IMR-90 (cell line): ENCODE data around the gene TMPRSS11E. TPM values are rescaled to one million over a fixed set of nuclear protein-coding genes. Genes with fewer than 3 reads are reported as not detected.

Experiments used
- ATAC-seq: fragments of 200-7000 bp; cut with Tn5 transposase; 2 replicates; pipeline ENCODE4 v1.9.1; 2020; ENCODE audit warnings: low read depth, mild to moderate bottlenecking, moderate library complexity
- BruUV-seq: library from RNA; stranded (reverse); fragments of 400-500 nt; replicated peaks from 2 replicates; lab custom pipeline; 2021; lab: Mats Ljungman, UMichigan
- CTCF ChIA-PET: fragments of 300-600 bp; formaldehyde crosslinking; extraction: SDS; loops from one replicate; lab custom pipeline; 2021; ENCODE audit warnings: antibody characterized with exemption; lab: Yijun Ruan, JAX
- POLR2A ChIA-PET: fragments of 300-600 bp; sonication (Branson Sonifier 250); formaldehyde crosslinking; loops from one replicate; lab custom pipeline; 2022; ENCODE audit warnings: antibody characterized with exemption; ENCODE audit not compliant: unreplicated experiment; lab: Charles Lee
- DNase-seq: peaks from one replicate; pipeline ENCODE4 v3.0.0; 2013
- H2AFZ ChIP-seq: replicated peaks from 2 replicates; pipeline ENCODE3; 2013; ENCODE audit warnings: low read length, mild to moderate bottlenecking; ENCODE audit not compliant: poor library complexity
- H2AK5ac ChIP-seq: 2 replicates; pipeline ENCODE4 v1.6.1; 2013; ENCODE audit warnings: low read depth, low read length, inconsistent platforms
- H2AK9ac ChIP-seq: replicated peaks from 2 replicates; pipeline ENCODE3; 2013; ENCODE audit warnings: mild to moderate bottlenecking, low read depth, low read length, moderate library complexity; ENCODE audit not compliant: poor library complexity
- H2BK120ac ChIP-seq: 2 replicates; pipeline ENCODE4 v1.6.1; 2013; ENCODE audit warnings: low read depth, low read length, inconsistent platforms
- H2BK15ac ChIP-seq: 3 replicates; pipeline ENCODE4 v1.6.1; 2013; ENCODE audit warnings: low read depth, low read length, inconsistent platforms
- H2BK20ac ChIP-seq: 2 replicates; pipeline ENCODE4 v1.6.1; 2013; ENCODE audit warnings: low read depth, mild to moderate bottlenecking, inconsistent platforms, low read length, moderate library complexity
- H2BK5ac ChIP-seq: 2 replicates; pipeline ENCODE4 v1.6.1; 2013; ENCODE audit warnings: mild to moderate bottlenecking, low read depth, low read length, inconsistent platforms; ENCODE audit not compliant: poor library complexity, severe bottlenecking
- H3K14ac ChIP-seq: replicated peaks from 2 replicates; pipeline ENCODE4 v1.6.1; 2013; ENCODE audit warnings: low read depth, low read length, inconsistent platforms
- H3K18ac ChIP-seq: 2 replicates; pipeline ENCODE4 v1.6.1; 2013; ENCODE audit warnings: low read depth, low read length, control low read depth
- H3K23ac ChIP-seq: 2 replicates; pipeline ENCODE4 v1.6.1; 2013; ENCODE audit warnings: low read depth, low read length, inconsistent platforms
- H3K27ac ChIP-seq: 2 replicates; pipeline ENCODE4 v1.5.1; 2013; ENCODE audit warnings: mild to moderate bottlenecking, control low read depth, low read length; ENCODE audit not compliant: insufficient read depth
- H3K27me3 ChIP-seq: 2 replicates; pipeline ENCODE4 v1.6.1; 2013; ENCODE audit warnings: low read length; ENCODE audit not compliant: control insufficient read depth, insufficient read depth
- H3K36me3 ChIP-seq: 2 replicates; pipeline ENCODE4 v1.6.1; 2013; ENCODE audit warnings: low read length, mixed read lengths; ENCODE audit not compliant: control insufficient read depth, insufficient read depth
- H3K4ac ChIP-seq: 2 replicates; pipeline ENCODE4 v1.6.1; 2013; ENCODE audit warnings: low read depth, low read length, inconsistent platforms
- H3K4me1 ChIP-seq: 2 replicates; pipeline ENCODE4 v1.6.1; 2013; ENCODE audit warnings: low read length, mixed read lengths; ENCODE audit not compliant: control insufficient read depth, insufficient read depth
- H3K4me2 ChIP-seq: 2 replicates; pipeline ENCODE4 v1.6.1; 2013; ENCODE audit warnings: low read depth, mild to moderate bottlenecking, control low read depth, low read length, moderate library complexity
- H3K4me3 ChIP-seq: 2 replicates; pipeline ENCODE4 v1.5.1; 2013; ENCODE audit warnings: low read depth, mild to moderate bottlenecking, control low read depth, low read length, moderate library complexity; ENCODE audit not compliant: insufficient read depth
- H3K56ac ChIP-seq: 2 replicates; pipeline ENCODE4 v1.6.1; 2013; ENCODE audit warnings: low read length, inconsistent platforms; ENCODE audit not compliant: insufficient read depth; ENCODE audit errors: extremely low read depth
- H3K79me1 ChIP-seq, 2 experiments: 2 replicates each; pipeline ENCODE4 v1.6.1; 2013; ENCODE audit warnings: low read length in 2 of 2, inconsistent platforms in 1 of 2, low read depth in 1 of 2
- H3K9ac ChIP-seq: 2 replicates; pipeline ENCODE4 v1.6.1; 2013; ENCODE audit warnings: low read depth, low read length, control low read depth
- H3K9me1 ChIP-seq: 2 replicates; pipeline ENCODE4 v1.6.1; 2013; ENCODE audit warnings: low read length, inconsistent platforms; ENCODE audit not compliant: insufficient read depth
- H3K9me3 ChIP-seq: 2 replicates; pipeline ENCODE4 v1.6.1; 2013; ENCODE audit warnings: low read length; ENCODE audit not compliant: control insufficient read depth, insufficient read depth
- H4K20me1 ChIP-seq: 2 replicates; pipeline ENCODE4 v1.6.1; 2013; ENCODE audit warnings: low read length, inconsistent platforms; ENCODE audit not compliant: insufficient read depth
- H4K5ac ChIP-seq: 2 replicates; pipeline ENCODE4 v1.6.1; 2013; ENCODE audit warnings: mild to moderate bottlenecking, low read depth, low read length, control low read depth
- H4K8ac ChIP-seq, 2 experiments: 2 replicates each; pipeline ENCODE4 v1.6.1; 2013; ENCODE audit warnings: low read depth in 2 of 2, low read length in 2 of 2, control low read depth in 1 of 2, inconsistent platforms in 1 of 2
- H4K91ac ChIP-seq: 2 replicates; pipeline ENCODE4 v1.6.1; 2013; ENCODE audit warnings: low read depth, low read length, inconsistent platforms; ENCODE audit not compliant: insufficient read depth
- BHLHE40 ChIP-seq: fragments of 150-350 bp; IDR thresholded peaks from 2 replicates; pipeline ENCODE4 v1.6.1; 2016; ENCODE audit warnings: mild to moderate bottlenecking, low read depth, low read length
- CEBPB ChIP-seq: IDR thresholded peaks from 2 replicates; pipeline ENCODE4 v1.6.1; 2012; ENCODE audit warnings: low read depth, low read length, improper control_type of control experiment
- ELK1 ChIP-seq: fragments of 150-350 bp; IDR thresholded peaks from 2 replicates; pipeline ENCODE4 v1.6.1; 2016; ENCODE audit warnings: low read depth, mild to moderate bottlenecking, low read length, moderate library complexity, borderline replicate concordance
- POLR2A ChIP-seq: IDR thresholded peaks from 2 replicates; pipeline ENCODE4 v1.6.1; 2012; ENCODE audit warnings: mild to moderate bottlenecking, low read depth, low read length
- RAD21 ChIP-seq: IDR thresholded peaks from 2 replicates; pipeline ENCODE4 v1.6.1; 2012; ENCODE audit warnings: low read length, improper control_type of control experiment
- SMC3 ChIP-seq: fragments of 150-350 bp; IDR thresholded peaks from 2 replicates; pipeline ENCODE4 v1.6.1; 2016; ENCODE audit warnings: low read depth, mild to moderate bottlenecking, antibody characterized with exemption, low read length, moderate library complexity
- dilution Hi-C: fragments of 300-500 bp; cut with HindIII; formaldehyde crosslinking; loops from one replicate; pipeline ENCODE4 v1.14.3; 2018; ENCODE audit warnings: low sequenced_read_pairs; ENCODE audit not compliant: unreplicated experiment
- in situ Hi-C: fragments of 300-500 bp; cut with MboI; formaldehyde crosslinking; loops from 3 replicates; pipeline ENCODE4 v1.14.3; 2019; ENCODE audit warnings: low sequenced_read_pairs, inconsistent platforms, mixed read lengths
- intact Hi-C: fragments of 100-400 bp; cut with micrococcal nuclease; formaldehyde crosslinking; loops from 2 replicates; pipeline ENCODE4 v1.10.0; 2022
- polyA plus RNA-seq, 3 experiments: library from polyadenylated mRNA; depleted of rRNA; stranded (reverse); fragments of >200 nt; gene quantifications; 2 replicates each; pipeline ENCODE4 v1.2.3, GENCODE V29; 2012; ENCODE audit warnings: low replicate concordance in 1 of 3
- total RNA-seq: library from RNA; depleted of rRNA; stranded (reverse); fragments of >200 nt; gene quantifications from 2 replicates; pipeline ENCODE4 v1.2.3, GENCODE V29; 2012

TMPRSS11E gene
- total and polyA plus RNA-seq, 2 of the 4 experiments (the other 2 are of a cell fraction): not detected

GRCh38 chr4:68469482-68469881 is 22.2 kb downstream of the TMPRSS11E start:
- H3K4me1 ChIP-seq: no peaks in the 10 kb centered on the region
- no peak overlapping the region for H3K18ac ChIP-seq
- no peaks in the 10 kb centered on the region for H3K9me3 ChIP-seq
- no peak overlapping the region for H3K4me3 ChIP-seq
- no peak overlapping the region for H4K5ac ChIP-seq
- no peaks in the 10 kb centered on the region for H3K79me1 ChIP-seq
- H2AK9ac ChIP-seq: no peak overlapping the region
- no peaks in the 10 kb centered on the region for H4K20me1 ChIP-seq
- ATAC-seq: no peak
- in situ Hi-C loops (no loop called here), intact Hi-C loops (no loop called here), dilution Hi-C loops (no loop called here)
- H2BK15ac ChIP-seq: no peak overlapping the region
- no peak overlapping the region for H2AFZ ChIP-seq
- ChIA-PET CTCF (no interaction called here), POLR2A (no interaction called here)
- no peak overlapping the region for H3K4me2 ChIP-seq
- BruUV-seq: no TSS peak
- no peaks in the 10 kb centered on the region for H3K27me3 ChIP-seq
- no peak overlapping the region for H2AK5ac ChIP-seq
- H3K27ac ChIP-seq: no peak overlapping the region
- H4K8ac ChIP-seq: no peak overlapping the region
- DNase-seq: no peak
- H2BK120ac ChIP-seq: no peak overlapping the region
- H3K4ac ChIP-seq: no peak overlapping the region
- H4K91ac ChIP-seq: no peak overlapping the region
- no peak overlapping the region for H3K14ac ChIP-seq
- no peak overlapping the region for H3K23ac ChIP-seq
- TF ChIP-seq CEBPB (no peak), SMC3 (no peak), BHLHE40 (no peak), RAD21 (no peak), ELK1 (no peak), POLR2A (no peak)
- no peak overlapping the region for H3K9ac ChIP-seq
- H2BK5ac ChIP-seq: no peak overlapping the region
- no peak overlapping the region for H3K56ac ChIP-seq
- H2BK20ac ChIP-seq: no peak overlapping the region
- H3K9me1 ChIP-seq: no peaks in the 10 kb centered on the region
- H3K36me3 ChIP-seq: no peaks in the 10 kb centered on the region
